ENCODE measurements around the gene KRT74.

The KRT74 gene

GRCh38 chr12:52535574-52535973, 38.1 kb downstream of the KRT74 start:
- no peak for DNase-seq (ENCODE audit: low read depth)

GRCh38 chr12:52534482-52534881, 39.2 kb downstream of the KRT74 start:
- DNase-seq (ENCODE audit: low read depth) = no peak

GRCh38 chr12:52533686-52534470, 39.8 kb downstream of the KRT74 start:
- DNase-seq (ENCODE audit: low read depth) = no peak

GRCh38 chr12:52532636-52533035, 41.0 kb downstream of the KRT74 start:
- DNase-seq (ENCODE audit: low read depth) = no peak

GRCh38 chr12:52531566-52532300, 41.9 kb downstream of the KRT74 start:
- no peak for DNase-seq (ENCODE audit: low read depth)

GRCh38 chr12:52530905-52531304, 42.7 kb downstream of the KRT74 start:
- no peak for DNase-seq (ENCODE audit: low read depth)

GRCh38 chr12:52530366-52530765, 43.3 kb downstream of the KRT74 start:
- no peak for DNase-seq (ENCODE audit: low read depth)

GRCh38 chr12:52529846-52530245, 43.8 kb downstream of the KRT74 start:
- DNase-seq (ENCODE audit: low read depth) = no peak

GRCh38 chr12:52529417-52529816, 44.2 kb downstream of the KRT74 start:
- no peak for DNase-seq (ENCODE audit: low read depth)

- no peak for DNase-seq (ENCODE audit: low read depth)
Measured at GRCh38 chr12:52528641-52529143, 45.0 kb downstream of the KRT74 start.

- no peak for DNase-seq (ENCODE audit: low read depth)
Measured at GRCh38 chr12:52527121-52527800, 46.4 kb downstream of the KRT74 start.

- no peak for DNase-seq (ENCODE audit: low read depth)
Measured at GRCh38 chr12:52526511-52526951, 47.1 kb downstream of the KRT74 start.

GRCh38 chr12:52525661-52526499, 47.8 kb downstream of the KRT74 start:
- no peak for DNase-seq (ENCODE audit: low read depth)

GRCh38 chr12:52524898-52525591, 48.6 kb downstream of the KRT74 start:
- DNase-seq (ENCODE audit: low read depth) = no peak

GRCh38 chr12:52524241-52524897, 49.3 kb downstream of the KRT74 start:
- no peak for DNase-seq (ENCODE audit: low read depth)

GRCh38 chr12:52523824-52524223, 49.8 kb downstream of the KRT74 start:
- no peak for DNase-seq (ENCODE audit: low read depth)

- DNase-seq (ENCODE audit: low read depth) = no peak
Measured at GRCh38 chr12:52522346-52523011, 51.2 kb downstream of the KRT74 start.

- DNase-seq (ENCODE audit: low read depth) = no peak
Measured at GRCh38 chr12:52521568-52522266, 51.9 kb downstream of the KRT74 start.

- no peak for DNase-seq (ENCODE audit: low read depth)
Measured at GRCh38 chr12:52521175-52521567, 52.5 kb downstream of the KRT74 start.

All from activated T-cell treated with anti-CD3 and anti-CD28 coated beads for 48 hours (primary cell).